HG02981 (cell line): ENCODE measurements around the gene POU2AF1.

Experiments
- ATAC-seq: cut with Tn5 transposase; IDR thresholded peaks from one replicate; pipeline ENCODE4 v1.9.1; 2021; ENCODE audit warnings: mild to moderate bottlenecking, moderate library complexity; ENCODE audit not compliant: unreplicated experiment

POU2AF1 gene

GRCh38 chr11:111388842-111389241 lies 9.8 kb upstream of the POU2AF1 start:
- ATAC-seq, result no peak

DNA sequence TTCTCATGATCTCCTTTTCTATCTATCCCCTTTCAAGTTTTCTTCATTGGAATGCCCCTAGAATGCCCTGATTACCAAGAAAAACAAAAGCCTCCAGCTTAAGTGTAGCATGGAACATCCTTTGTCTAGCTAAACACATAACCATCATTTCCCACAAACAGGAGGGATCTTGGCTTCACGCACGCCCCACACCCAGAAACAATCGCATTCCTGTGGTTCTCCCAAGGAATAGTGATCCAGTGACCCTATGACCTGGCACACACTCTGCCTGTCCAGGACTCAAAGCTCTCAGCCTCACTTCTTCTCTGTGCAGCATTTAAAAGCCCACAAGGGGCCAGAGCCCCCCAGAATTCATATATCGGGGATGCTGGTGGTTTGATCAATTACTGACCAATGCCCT lies 9.3 kb upstream of the POU2AF1 start:
- ATAC-seq, result no peak

DNA sequence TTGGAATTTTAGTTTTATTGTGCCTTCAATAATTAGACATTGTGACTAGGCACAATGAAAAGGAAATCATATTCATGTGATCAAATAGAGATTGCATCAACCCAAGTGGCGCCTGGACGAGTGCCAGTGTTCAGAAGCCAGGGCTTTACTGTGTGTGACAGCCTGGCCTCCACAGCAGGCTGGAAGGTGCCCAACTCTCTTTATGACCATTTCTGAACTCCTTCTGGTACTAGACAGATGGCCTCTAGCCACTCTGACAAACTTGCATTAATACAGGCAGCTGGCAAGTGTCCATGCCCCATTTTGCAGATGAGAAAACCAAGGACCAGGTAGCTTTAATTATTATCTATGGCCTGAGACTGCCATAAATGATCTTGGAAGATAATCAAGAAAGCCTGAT lies 8.3 kb upstream of the POU2AF1 start:
- no peak for ATAC-seq

DNA sequence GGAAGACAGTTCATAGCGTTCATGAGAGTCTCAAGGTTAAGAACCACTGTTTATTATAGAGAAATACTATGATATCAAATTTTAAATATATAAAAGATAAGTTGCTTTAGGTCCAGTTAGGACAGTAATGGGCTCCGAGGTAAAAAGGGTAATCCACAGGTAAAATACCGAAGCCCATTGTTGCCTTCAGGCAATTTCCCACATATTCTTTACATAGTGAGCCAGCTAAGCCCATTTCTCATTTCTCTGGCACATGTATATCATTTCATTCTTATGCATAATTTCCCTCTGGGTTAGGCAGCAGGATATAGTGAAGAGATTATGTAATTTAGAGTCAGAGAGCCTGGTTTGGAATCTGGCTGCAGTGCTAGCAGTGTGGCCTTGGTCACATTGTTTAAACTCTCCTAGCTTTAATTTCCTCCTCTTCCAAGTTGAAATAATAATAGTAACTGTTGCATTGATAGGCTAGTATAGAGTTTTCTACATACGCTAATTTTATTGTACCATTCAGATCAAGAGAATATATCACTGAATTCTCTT lies 7.6 kb upstream of the POU2AF1 start:
- ATAC-seq, result no peak

- no peak for ATAC-seq
Observed at GRCh38 chr11:111384494-111384893, 5.4 kb upstream of the POU2AF1 start.

DNA sequence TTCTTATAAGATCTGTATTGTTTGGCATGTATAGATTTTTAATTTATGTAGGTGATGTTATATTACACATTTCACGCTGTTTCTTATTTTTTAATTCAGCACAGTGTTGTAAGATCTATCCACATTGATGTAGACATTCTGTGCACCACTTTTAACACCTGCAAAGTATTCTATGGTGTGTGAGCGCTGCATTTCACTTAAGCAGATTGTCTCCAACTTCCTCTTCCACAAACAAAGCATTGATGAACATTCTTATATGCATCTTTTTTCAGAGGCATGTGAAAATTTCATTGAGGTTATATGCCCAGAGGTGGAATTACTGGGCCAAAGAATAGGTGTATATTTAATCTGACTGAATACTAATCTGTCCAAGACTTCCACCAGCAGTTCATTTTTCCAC lies 3.4 kb upstream of the POU2AF1 start:
- ATAC-seq, result no peak

- ATAC-seq, result peak; percentile 39
Observed at GRCh38 chr11:111379602-111380136, 594 bp upstream of the POU2AF1 start.

GRCh38 chr11:111378185-111378860 lies 752 bp downstream of the POU2AF1 start:
- no peak for ATAC-seq

- ATAC-seq, result no peak
Observed at GRCh38 chr11:111376181-111376871, 2.7 kb downstream of the POU2AF1 start.

DNA sequence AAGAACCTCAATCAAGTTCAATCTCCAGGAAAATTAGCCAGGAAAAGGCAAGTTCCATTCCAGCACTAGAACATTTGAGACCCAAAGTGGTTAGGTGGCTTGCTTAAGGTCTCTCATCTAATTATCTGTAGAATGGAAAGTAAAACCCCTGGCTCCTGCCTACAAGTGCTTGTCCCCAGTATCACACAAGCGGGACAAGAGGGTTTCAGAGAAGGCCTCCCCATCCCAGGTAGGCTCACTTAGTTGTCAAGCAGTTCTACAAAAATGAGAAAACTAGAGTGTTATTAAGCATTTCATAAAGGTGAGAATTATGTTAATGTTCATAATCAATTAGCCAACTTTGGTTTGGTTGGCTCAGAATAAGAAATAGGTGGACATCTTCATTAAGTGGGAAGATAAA lies 5.5 kb downstream of the POU2AF1 start:
- no peak for ATAC-seq

- no peak for ATAC-seq
Observed at GRCh38 chr11:111372538-111372937, 6.5 kb downstream of the POU2AF1 start.

DNA sequence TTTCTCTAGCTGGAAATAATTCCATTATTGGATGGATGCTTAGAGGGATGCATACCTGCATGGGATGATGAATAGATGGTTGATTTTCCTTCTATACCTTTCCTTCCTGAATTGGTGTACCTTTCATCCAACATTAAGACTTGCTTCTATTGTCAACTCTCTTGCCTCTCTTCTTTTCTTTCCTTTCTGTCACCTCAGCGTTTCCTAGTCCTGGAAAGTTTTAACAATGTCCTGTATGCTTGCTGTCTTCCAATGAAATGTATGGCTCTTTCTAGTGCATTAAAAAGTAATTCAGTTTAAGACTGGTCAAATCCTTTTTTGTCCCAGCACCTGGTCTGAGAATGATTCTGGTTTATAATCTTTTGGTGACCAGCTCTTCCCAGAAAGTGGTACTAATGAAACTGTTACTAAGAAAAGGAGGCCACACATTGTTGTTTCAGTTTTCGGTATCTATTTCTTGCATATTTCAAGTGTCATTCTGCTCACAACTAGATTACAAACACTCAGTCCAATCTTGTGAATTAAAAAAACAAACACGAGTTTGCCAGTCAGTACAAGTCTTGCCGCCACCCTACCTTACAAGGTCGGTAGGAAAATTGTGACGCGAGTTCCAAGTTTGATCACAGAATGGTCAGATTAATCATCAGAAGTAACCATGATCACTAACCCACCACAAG lies 8.0 kb downstream of the POU2AF1 start:
- peak; percentile 29 for ATAC-seq

- ATAC-seq, result no peak
Observed at GRCh38 chr11:111370270-111370901, 8.7 kb downstream of the POU2AF1 start.

GRCh38 chr11:111368285-111368560 lies 10.9 kb downstream of the POU2AF1 start:
- ATAC-seq, result no peak

DNA sequence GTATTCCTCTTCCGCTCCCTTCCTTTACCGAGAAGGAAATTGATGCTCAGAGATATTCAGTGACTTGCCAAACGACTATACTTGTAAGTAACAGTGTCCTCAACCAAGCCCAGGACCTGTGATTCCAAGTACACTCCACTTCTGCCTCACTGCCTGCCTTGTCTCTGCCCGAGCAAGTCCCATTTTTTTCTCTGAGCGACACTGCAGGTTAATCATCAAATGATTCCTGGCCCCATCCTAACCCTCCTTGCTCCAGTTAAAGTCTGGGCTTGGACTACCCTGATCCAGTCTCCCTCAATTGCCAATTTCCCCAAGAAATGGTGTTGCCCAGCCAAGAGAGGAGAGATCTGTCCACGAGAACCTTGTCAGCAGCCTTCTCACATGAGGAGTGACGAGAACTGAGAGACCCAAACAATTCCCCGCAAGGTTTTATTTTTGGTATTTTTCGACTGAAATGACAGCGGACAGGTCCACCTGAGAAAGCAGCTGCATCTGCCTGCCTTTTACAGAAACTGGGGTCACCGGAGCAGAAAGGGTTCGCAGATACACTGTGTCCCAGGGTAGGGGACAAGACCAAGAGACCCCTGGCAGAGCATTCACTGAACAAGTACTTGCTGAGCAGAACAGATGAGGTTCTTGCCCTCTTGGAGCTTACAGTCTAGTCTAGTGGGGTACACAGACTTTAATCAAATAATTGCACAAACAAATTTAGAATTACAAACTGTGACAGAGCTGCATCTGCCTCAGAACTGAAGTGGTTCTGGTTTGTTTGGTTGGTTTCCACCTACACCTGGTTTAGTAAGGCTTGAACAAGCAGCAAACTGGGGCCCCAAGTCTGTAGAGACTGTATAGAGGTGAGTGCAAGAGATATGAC lies 11.4 kb downstream of the POU2AF1 start:
- peak; percentile 44 for ATAC-seq

- ATAC-seq, result no peak
Observed at GRCh38 chr11:111366560-111367410, 12.3 kb downstream of the POU2AF1 start.

- no peak for ATAC-seq
Observed at GRCh38 chr11:111365722-111366559, 13.1 kb downstream of the POU2AF1 start.

DNA sequence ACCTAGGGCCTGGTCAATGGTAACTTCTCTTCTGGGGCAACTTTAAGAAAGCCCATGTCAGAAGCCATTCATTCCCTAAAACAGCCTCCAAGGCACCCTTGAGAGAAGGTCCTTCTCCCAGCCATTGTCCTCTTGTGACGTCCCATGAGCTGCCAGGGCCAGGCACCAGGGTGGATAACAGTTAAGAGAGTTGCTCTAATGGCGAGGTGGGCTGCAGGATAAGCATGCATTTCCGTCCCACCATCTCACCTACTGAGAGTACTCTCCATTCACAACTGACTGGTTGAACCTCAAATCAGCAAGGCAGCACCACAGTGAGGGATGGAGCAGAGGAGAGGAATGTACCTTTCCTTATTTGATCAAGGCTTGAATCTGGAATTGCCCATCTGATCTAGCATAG lies 14.6 kb downstream of the POU2AF1 start:
- no peak for ATAC-seq

- ATAC-seq, result no peak
Observed at GRCh38 chr11:111363985-111364384, 15.1 kb downstream of the POU2AF1 start.
